Pancreas (tissue), 10 donors: ENCODE measurements around the gene LRMDA. TPM values are rescaled to one million over a fixed set of nuclear protein-coding genes. Genes with fewer than 3 reads are reported as not detected.

Experiments
- ATAC-seq, 4 donors: fragments of 200-7000 bp; cut with Tn5 transposase; one replicate each; pipeline versions ENCODE4 v1.8.0 to v1.9.1; 2020; ENCODE audit warnings: mild to moderate bottlenecking in 4 of 4, moderate library complexity in 4 of 4
- DNase-seq, 6 donors: peaks; one replicate each; pipeline ENCODE4 v3.0.0-alpha.2; 2020
- FAIRE-seq: peaks from 2 replicates; lab custom pipeline; 2012; peaks lifted over from hg19 to GRCh38; lab: Jason Lieb, UNC
- H3K27ac ChIP-seq, 4 donors: fragments of 200-600 bp; sonication (generic); 1 replicate in 3 of 4; 2 replicates in 1 of 4; pipeline versions ENCODE4 v1.5.0 to v1.8.0; 2020
- H3K27me3 ChIP-seq, 4 donors: fragments of 200-600 bp; one replicate each; pipeline ENCODE4 v1.8.0; 2021
- H3K36me3 ChIP-seq, 3 donors: fragments of 200-600 bp; sonication (generic) in 1 of 3; one replicate each; pipeline versions ENCODE4 v1.5.0 to v1.8.0; 2020 to 2021
- H3K4me1 ChIP-seq, 3 donors: fragments of 200-600 bp; one replicate each; pipeline ENCODE4 v1.8.0; 2021
- H3K4me3 ChIP-seq, 4 donors: fragments of 200-600 bp; sonication (generic) in 2 of 4; one replicate each; pipeline versions ENCODE4 v1.5.0 to v1.8.0; 2020 to 2021
- H3K9me3 ChIP-seq, 4 donors: fragments of 200-600 bp; one replicate each; pipeline ENCODE4 v1.8.0; 2021
- CTCF ChIP-seq, 4 donors: fragments of 200-600 bp; sonication (generic) in 3 of 4; IDR thresholded peaks; one replicate each; pipeline versions ENCODE4 v1.5.0 to v1.8.0; 2021; ENCODE audit warnings: antibody characterized with exemption in 4 of 4
- WGBS, 2 donors: extraction: QIAGEN DNeasy Blood & Tissue Kit; methylation state at CpG; one replicate each; pipeline ENCODE4 v1.1.7; 2013; 5-methylcytosine and 5-hydroxymethylcytosine counted together
- intact Hi-C, 3 donors: fragments of 100-400 bp; cut with DNase I; formaldehyde crosslinking; loops; one replicate each; pipeline versions ENCODE4 v1.11.1 to v1.14.2; 2022
- polyA plus RNA-seq, 2 donors: library from polyadenylated mRNA; stranded (reverse); fragments of 200-250 nt; gene quantifications; one replicate each; pipeline ENCODE4 v1.2.3, GENCODE V29; 2013
- total RNA-seq, 6 donors: library from RNA; stranded (reverse); fragmentation: NEBNext Ultra II Directional in 4 of 6; extraction: Animal tissue kit (Norgen Biotek cat#: 25700) in 4 of 6; gene quantifications; one replicate each; pipeline versions ENCODE4 v1.2.1 to v1.2.4, GENCODE V29; 2021 to 2023
- donor health status: healthy with polysubstance abuse.
- donor health status: DM: no; HTN: no; CAD: no; lungs with moderate emphysema.
- donor health status: DM: no; HTN: no; CAD: no.
- donor health status: control.
- donor health status: control.
- donor health status: Bipolar disorder and iron deficiency.
- donor health status: DM: yes; HTN: yes; CAD: no.
- donor health status: DM: no; HTN: no; CAD: no.
- donor health status: DM: no; HTN: no; CAD: no.
- donor health status: DM: yes; HTN: yes; CAD: no.

The LRMDA gene
- total and polyA plus RNA-seq, 8 donors = 4.6 to 21.2 (median 13.4) TPM

- TF ChIP-seq CTCF (IDR thresholded peaks at IDR 0.05) = no peak
- Histone ChIP-seq H3K27me3 (no peaks in the 10 kb centered on the region), H3K4me3 (no peak overlapping the region), H3K36me3 (no peaks in the 10 kb centered on the region), H3K9me3 (no peaks in the 10 kb centered on the region), H3K27ac (no peak overlapping the region), H3K4me1 (peaks cover 0 to 9% (median 0%) of the 10 kb centered on the region in 3 donors)
- DNase-seq (no peak), FAIRE-seq (no peak), ATAC-seq (peak in 2 of 4 donors; percentile 49 to 66)
- 85 to 89% methylated on average over 2 of the region's 2 CpGs for WGBS, 2 donors
- intact Hi-C loops = no loop called here
Observed at GRCh38 chr10:75544386-75544785, 113.0 kb downstream of the LRMDA start.

- FAIRE-seq (no peak), DNase-seq (no peak), ATAC-seq (no peak)
- Histone ChIP-seq H3K27ac (no peak overlapping the region), H3K27me3 (no peaks in the 10 kb centered on the region), H3K4me3 (no peak overlapping the region), H3K36me3 (no peaks in the 10 kb centered on the region), H3K9me3 (no peaks in the 10 kb centered on the region), H3K4me1 (peaks cover 0 to 9% (median 0%) of the 10 kb centered on the region in 3 donors)
- TF ChIP-seq CTCF (IDR thresholded peaks at IDR 0.05) = no peak
- WGBS, 2 donors = 56 to 74% methylated on average over 5 of the region's 5 CpGs
- intact Hi-C loops = no loop called here
Observed at GRCh38 chr10:75544993-75545706, 113.7 kb downstream of the LRMDA start.

GRCh38 chr10:75546004-75546403 is 114.6 kb downstream of the LRMDA start:
- Histone ChIP-seq H3K36me3 (no peaks in the 10 kb centered on the region), H3K4me3 (no peak overlapping the region), H3K4me1 (peaks cover 0 to 9% (median 0%) of the 10 kb centered on the region in 3 donors), H3K27me3 (no peaks in the 10 kb centered on the region), H3K9me3 (no peaks in the 10 kb centered on the region), H3K27ac (no peak overlapping the region)
- intact Hi-C loops = no loop called here
- DNase-seq = no peak
- FAIRE-seq = no peak
- no peak for TF ChIP-seq CTCF (IDR thresholded peaks at IDR 0.05)
- ATAC-seq = no peak

- WGBS, 2 donors = 46 to 53% methylated on average over 7 of the region's 7 CpGs
- no peak for DNase-seq
- no peaks in the 10 kb centered on the region for H3K27me3 ChIP-seq
- peak in 2 of 4 donors; percentile 46 to 69 for ATAC-seq
- peaks cover 0 to 9% (median 0%) of the 10 kb centered on the region in 3 donors for H3K4me1 ChIP-seq
- no peak for FAIRE-seq
- no peak overlapping the region for H3K27ac ChIP-seq
- no peaks in the 10 kb centered on the region for H3K9me3 ChIP-seq
- no peaks in the 10 kb centered on the region for H3K36me3 ChIP-seq
- H3K4me3 ChIP-seq = no peak overlapping the region
- intact Hi-C loops = no loop called here
- TF ChIP-seq CTCF (IDR thresholded peaks at IDR 0.05) = no peak
Observed at GRCh38 chr10:75547391-75548298, 116.2 kb downstream of the LRMDA start.
